Measurements from ENCODE around the gene GPHB5.
A peak's percentile ranks its signal among the peaks of the same experiment; 100 is the strongest.
"Not testable (repeated sequence)": the region's sequence is repeated elsewhere in the genome, so short reads cannot be mapped to it uniquely, and the experiment has no call there.

GPHB5 gene

DNA sequence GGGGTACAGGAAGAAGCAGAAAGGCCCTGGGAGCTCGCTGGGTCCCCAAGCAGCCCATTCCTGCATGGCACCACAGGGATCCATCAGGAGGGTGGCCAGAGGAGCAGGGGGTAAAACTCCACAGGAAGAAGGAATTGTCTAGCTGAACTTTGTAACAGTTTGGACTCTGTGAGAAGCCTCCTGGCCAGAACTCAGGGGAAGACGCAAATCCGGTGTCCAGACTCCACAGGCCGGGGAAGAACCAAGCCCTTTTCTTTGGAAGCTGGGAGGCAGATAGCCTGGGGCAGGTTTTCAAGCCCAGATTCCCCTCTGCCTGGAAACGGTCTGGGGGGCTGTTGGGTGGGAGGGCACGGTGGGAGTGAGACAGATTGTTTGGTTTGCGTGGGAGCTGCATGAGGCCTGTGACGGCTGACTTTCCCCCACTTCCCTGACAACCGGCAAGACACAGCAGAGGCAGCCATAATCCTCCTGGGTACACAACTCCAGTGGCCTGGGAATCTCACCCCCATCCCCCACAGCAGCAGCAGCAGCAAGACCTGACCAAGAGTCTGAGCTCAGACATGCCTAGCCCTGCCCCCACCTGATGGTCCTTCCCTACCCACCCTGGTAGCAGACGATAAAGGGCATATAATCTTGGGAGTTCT lies 16.7 kb downstream of the GPHB5 start:
- Mint-ChIP-seq H3K27ac (no peak overlapping the region), H3K4me3 (no peak overlapping the region), H3K4me1 (peaks cover 6% of the 10 kb centered on the region), H3K36me3 (no peaks in the 10 kb centered on the region), H3K9me3 (no peaks in the 10 kb centered on the region)
- DNase-seq (ENCODE audit: low spot score in 2 of 2) = no peak
- no peak for ATAC-seq

DNA sequence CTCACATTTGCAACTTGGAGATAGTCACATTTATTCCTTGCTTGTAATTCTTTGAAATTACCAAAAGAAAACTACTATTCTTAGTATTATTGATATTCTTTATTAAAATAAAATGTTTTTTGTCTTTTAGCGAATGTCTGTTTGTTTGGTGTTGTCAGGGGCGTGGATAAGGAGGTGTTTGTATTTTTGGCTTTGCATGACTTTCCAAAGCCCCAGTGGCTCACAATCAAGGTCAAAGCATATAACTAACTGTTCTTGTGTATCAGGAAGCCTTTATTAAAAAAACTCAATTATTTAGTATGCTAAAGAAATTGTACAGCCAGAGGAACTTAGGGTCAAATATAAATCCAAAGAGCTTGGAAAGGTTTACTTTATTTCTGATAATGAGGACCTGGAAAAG lies 17.9 kb downstream of the GPHB5 start:
- ATAC-seq = no peak
- no peak for DNase-seq (ENCODE audit: low spot score in 2 of 2)
- Mint-ChIP-seq H3K4me3 (no peak overlapping the region), H3K36me3 (peaks cover 6% of the 10 kb centered on the region), H3K9me3 (no peaks in the 10 kb centered on the region), H3K4me1 (peaks cover 7% of the 10 kb centered on the region), H3K27ac (no peak overlapping the region)

DNA sequence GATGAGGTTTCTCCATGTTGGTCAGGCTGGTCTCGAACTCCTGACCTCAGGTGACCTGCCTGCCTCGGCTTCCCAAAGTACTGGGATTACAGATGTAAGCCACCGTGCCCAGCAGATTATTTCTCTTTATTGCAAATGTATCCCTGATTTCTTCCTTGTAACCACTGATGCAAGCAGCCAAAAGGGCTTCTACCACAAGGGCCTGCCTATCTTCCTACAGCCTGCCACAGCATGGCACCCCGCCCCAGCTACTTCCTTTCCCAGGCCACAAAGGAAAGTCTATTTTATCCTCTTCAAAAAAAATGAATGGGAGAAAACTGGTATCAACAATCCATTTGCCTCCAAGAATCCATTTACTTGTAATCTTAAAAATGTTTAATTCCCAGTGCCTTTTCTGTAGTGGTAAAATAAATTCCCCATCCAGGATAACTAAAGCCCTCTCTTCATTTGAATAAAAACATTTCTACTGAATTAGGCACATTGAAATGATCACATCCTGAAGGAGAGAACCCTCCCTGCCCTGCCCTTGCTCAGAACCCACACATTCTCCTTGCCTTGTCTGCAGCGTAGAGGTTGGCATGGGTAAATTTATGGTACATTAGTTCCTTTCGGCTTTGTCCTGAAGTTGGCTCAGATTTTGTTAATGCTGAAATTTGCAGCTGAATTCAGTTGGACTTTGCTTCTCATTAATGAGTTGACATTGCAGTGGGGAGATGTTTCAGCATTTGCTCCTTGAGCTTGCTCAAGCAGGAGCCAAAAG lies 19.2 kb downstream of the GPHB5 start:
- DNase-seq (ENCODE audit: low spot score in 2 of 2) (no peak), ATAC-seq (no peak)
- Mint-ChIP-seq H3K4me1 (peaks cover 17% of the 10 kb centered on the region), H3K4me3 (no peak overlapping the region), H3K9me3 (no peaks in the 10 kb centered on the region), H3K36me3 (peaks cover 6% of the 10 kb centered on the region), H3K27ac (no peak overlapping the region)

DNA sequence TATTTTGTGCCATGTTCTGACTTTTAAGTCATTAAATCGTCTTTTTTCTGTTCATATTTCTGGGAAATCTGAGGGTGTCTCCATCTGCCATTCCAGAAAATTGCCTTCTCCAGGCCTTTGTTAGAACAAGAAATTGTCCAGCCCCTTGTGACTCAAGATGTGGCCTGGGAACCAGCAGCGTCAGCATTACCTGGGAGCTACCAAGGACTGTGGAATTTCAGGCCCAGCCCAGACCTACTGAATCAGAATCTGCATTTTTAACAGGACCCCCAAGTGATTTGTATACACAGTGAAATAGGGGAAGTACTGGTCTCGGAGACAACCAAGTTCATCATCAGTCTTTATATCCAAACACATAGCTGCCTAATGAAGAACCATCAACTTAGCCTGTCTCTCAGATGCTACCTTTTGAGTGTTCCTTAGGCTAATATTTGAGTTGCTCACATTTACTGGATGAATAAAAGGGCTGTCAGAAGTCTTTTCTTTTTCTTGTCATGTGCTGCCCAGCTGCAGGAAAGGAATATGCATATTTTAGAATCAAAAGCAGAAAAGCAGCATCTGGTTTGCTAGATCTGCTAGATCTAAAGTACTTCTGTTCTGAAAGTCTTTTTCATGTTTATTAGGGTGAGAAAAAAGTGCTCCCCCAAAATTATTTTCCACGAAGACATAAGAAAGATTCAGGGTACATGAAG lies 21.2 kb downstream of the GPHB5 start:
- no peak for DNase-seq (ENCODE audit: low spot score in 2 of 2)
- ATAC-seq = no peak

DNA sequence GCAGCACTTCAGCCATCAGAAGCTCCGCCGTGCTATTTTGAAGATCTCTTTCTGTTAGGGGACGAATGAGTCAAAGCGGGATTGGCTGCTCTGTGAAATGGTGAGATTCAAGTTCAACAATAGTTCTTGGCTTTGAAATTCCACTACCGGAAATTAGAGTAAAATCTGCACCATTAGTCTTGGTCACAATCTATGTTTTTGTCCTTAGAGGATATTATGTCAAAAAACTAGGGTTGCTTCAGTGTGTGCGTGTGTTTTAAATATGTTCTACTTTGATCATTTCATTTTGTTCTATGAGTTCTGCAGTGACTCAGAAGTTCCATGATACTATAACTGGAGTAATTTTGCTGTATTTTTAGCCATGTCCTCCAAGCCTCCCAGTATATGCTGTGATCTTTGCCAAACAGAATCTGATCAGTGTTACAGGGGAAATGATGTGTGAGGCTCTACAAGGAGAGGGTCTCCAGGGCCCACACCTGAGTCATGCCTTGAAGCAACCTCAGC lies 22.6 kb downstream of the GPHB5 start:
- peak in 1 of 2 donors; percentile 60 for DNase-seq (ENCODE audit: low spot score in 2 of 2)
- Mint-ChIP-seq H3K27ac (peak overlapping the region; percentile 43), H3K4me1 (peaks cover 13% of the 10 kb centered on the region), H3K9me3 (no peaks in the 10 kb centered on the region), H3K36me3 (peaks cover 6% of the 10 kb centered on the region), H3K4me3 (peak overlapping the region; percentile 60)
- peak; percentile 87 for ATAC-seq

More for the DNA sequence above, 21.2 kb downstream of the GPHB5 start:
- no peak overlapping the region for H3K4me3 Mint-ChIP-seq
- H3K4me1 Mint-ChIP-seq = peaks cover 17% of the 10 kb centered on the region
- H3K9me3 Mint-ChIP-seq = no peaks in the 10 kb centered on the region
- no peak overlapping the region for H3K27ac Mint-ChIP-seq
- peaks cover 6% of the 10 kb centered on the region for H3K36me3 Mint-ChIP-seq

DNA sequence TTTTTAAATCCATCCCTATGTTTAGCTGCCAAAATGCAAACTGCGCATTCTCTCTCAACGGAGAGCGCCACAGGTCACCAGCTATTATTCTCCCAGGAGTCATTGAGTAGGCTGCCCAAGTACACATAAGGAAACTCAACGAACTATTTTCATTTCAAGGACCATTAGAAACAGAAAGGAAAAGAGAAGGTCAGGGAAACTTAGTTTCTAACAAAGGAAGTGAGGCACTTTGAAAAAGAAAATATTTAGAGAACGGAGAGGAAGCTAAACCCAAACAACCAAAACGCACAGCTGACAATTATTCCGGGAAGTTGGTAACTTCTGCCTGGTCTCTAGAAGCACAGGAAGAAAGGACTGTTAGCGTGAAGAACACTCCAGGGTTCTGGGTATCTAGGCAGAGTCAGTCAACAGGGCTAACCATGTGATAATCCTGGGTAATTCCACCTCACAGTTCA lies 23.5 kb downstream of the GPHB5 start:
- ATAC-seq (no peak), DNase-seq (ENCODE audit: low spot score in 2 of 2) (no peak)
- Mint-ChIP-seq H3K36me3 (peaks cover 6% of the 10 kb centered on the region), H3K9me3 (no peaks in the 10 kb centered on the region), H3K27ac (peak overlapping the region; percentile 70), H3K4me3 (peak overlapping the region; percentile 60), H3K4me1 (peaks cover 11% of the 10 kb centered on the region)

DNA sequence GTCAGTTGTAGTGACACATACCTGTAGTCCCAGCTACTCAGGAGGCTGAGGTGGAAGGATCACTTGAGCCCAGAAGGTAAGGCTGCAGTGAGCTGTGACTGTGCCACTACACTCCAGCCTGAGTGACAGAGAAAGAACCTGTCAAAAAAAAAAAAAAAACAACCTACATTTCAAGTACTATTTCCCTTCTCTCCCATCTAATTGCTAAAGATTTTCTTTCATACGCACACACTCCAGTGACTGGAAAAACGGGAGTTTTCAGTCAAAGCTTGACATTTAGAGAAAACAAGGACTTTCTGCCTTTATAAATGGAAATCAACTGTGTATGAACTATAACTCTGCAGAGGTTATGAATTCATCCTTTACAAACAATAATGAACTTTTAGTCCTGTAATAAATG lies 25.9 kb downstream of the GPHB5 start:
- DNase-seq (ENCODE audit: low spot score in 2 of 2) (no peak), ATAC-seq (no peak)
- H3K27ac Mint-ChIP-seq = no peak overlapping the region
- H3K36me3 Mint-ChIP-seq = peaks cover 6% of the 10 kb centered on the region
- peaks cover 11% of the 10 kb centered on the region for H3K4me1 Mint-ChIP-seq
- H3K4me3 Mint-ChIP-seq = no peak overlapping the region
- no peaks in the 10 kb centered on the region for H3K9me3 Mint-ChIP-seq

DNA sequence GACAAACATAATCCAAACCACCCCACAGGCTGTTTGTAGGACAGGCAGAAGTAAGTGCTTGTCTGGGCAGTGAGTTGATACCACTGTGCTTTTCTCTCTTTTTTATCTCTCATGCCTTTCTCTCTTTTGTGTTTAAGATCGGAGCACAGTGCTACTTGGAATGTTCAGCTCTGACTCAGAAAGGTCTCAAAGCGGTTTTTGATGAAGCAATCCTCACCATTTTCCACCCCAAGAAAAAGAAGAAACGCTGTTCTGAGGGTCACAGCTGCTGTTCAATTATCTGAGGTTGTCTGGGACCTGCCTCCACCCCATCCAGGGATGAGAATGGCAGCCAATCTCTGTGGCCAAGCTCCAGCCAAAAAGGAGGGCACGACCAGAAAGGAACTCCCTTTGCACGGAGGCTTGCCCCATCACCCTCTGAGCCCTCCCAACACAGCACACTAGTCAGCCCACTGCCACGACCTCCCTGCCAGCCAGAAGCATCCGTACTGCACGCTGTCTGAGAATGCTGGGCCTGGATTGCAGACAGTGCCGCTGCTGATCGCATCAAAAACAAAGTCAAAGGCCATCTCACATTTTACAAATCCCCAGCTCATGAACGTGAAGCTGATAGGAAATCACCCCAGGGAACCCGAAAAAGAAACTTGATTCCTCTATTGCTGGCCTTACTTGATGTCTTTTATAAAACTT lies 27.8 kb downstream of the GPHB5 start:
- no peak for ATAC-seq
- Mint-ChIP-seq H3K4me3 (no peak overlapping the region), H3K36me3 (peaks cover under 1% of the 10 kb centered on the region), H3K27ac (no peak overlapping the region), H3K4me1 (peaks cover 10% of the 10 kb centered on the region), H3K9me3 (no peaks in the 10 kb centered on the region)
- no peak for DNase-seq (ENCODE audit: low spot score in 2 of 2)

DNA sequence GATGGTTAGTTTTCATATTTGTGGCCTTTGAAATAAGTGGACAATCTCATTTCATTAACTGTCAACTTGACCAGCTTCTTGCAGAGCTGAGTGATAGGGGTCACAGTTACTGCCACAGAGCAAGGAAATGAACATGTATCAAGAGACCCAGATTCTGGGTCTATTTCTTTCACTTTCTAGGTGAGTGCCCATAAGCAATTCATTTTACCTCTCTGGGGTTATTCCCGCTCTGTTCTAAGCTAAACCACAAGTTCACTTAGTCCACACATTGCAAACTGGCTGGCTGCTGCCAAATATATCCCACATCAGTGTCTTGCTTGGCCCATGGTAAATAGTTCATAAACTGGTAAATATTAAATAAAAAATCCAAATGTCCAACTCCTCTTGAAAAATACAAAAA lies 29.9 kb downstream of the GPHB5 start:
- Mint-ChIP-seq H3K4me1 (no peaks in the 10 kb centered on the region), H3K9me3 (no peaks in the 10 kb centered on the region), H3K36me3 (no peaks in the 10 kb centered on the region), H3K27ac (no peak overlapping the region), H3K4me3 (no peak overlapping the region)
- no peak for DNase-seq (ENCODE audit: low spot score in 2 of 2)
- ATAC-seq = peak; percentile 67

DNA sequence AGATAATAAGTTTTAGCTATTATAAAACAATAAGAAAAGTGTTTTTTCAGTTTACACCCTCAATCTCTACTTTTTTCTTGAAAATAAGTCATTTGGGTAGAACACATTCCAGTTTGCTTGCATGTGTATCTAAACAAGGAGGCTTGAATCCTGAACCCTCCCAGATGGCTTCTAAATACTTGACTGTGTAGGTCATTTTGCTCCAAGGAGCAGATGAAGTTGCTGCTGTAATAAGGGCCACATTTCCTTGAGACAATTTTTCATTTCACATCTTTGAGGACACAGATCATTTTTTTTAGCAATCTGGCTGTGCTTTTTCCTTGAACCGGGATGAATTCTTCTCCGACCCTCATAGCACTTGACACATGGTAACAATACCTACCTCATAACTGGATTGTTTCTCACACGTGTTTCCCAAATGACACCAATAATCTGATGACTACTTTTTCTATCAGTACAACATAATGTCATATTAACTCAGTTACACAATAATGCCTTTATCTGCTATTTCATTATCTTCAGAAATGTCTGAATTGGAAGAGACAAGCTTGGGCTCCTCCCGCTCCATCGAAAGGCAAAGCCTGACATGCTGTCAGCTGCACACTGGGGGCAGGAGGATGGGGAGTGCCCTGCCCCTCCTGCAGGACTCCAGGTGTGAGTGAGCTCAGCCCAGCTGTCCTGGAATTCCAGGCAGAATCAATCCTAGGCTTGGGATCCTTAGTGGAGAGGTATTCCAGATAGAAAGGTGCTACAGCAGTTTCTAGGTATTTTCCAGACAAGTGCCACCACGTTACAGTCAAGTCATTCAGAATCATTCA lies 30.9 kb downstream of the GPHB5 start:
- H3K4me3 Mint-ChIP-seq = no peak overlapping the region
- no peaks in the 10 kb centered on the region for H3K9me3 Mint-ChIP-seq
- H3K36me3 Mint-ChIP-seq = no peaks in the 10 kb centered on the region
- ATAC-seq (no peak), DNase-seq (ENCODE audit: low spot score in 2 of 2) (no peak)
- no peak overlapping the region for H3K27ac Mint-ChIP-seq
- no peaks in the 10 kb centered on the region for H3K4me1 Mint-ChIP-seq

DNA sequence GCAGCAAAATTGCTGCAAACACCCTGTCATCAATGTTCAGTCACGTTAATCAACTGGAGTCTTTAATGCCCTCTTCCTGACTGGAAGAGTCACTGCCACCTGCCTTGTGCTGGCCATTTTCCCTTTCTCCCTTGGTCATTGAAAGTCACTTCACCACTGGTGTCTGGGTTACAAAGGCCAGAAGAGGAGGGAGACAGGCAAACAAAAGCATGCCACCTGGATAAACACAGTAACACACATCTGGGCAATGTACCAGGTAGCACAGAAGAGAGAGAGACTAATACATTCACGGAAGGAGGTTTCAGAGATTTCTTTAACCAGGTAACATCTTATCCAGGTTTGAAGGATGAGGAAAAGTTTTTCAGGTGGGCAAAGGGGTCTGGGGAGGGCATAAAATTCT lies 32.7 kb downstream of the GPHB5 start:
- Mint-ChIP-seq H3K36me3 (no peaks in the 10 kb centered on the region), H3K4me1 (no peaks in the 10 kb centered on the region), H3K4me3 (no peak overlapping the region), H3K9me3 (no peaks in the 10 kb centered on the region), H3K27ac (no peak overlapping the region)
- no peak for DNase-seq (ENCODE audit: low spot score in 2 of 2)
- no peak for ATAC-seq

DNA sequence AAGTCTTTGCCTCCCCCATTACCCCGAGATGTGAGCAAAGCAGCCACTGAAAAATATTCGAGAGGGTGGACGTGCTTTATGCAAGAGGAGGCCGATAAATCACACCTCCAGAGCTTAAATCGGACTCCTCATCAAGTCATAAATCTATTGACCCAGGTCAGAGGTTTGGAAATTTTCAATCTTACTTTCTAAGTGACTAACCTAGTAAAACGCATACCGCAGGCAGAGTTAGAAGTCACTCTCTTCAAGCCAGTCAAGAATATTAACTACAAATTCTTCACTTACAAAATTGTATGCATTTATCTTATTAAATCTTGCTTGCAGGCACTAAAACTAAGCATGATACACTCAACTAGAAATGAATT lies 34.9 kb downstream of the GPHB5 start:
- Mint-ChIP-seq H3K36me3 (no peaks in the 10 kb centered on the region), H3K4me1 (no peaks in the 10 kb centered on the region)
- DNase-seq (ENCODE audit: low spot score in 2 of 2) = no peak

DNA sequence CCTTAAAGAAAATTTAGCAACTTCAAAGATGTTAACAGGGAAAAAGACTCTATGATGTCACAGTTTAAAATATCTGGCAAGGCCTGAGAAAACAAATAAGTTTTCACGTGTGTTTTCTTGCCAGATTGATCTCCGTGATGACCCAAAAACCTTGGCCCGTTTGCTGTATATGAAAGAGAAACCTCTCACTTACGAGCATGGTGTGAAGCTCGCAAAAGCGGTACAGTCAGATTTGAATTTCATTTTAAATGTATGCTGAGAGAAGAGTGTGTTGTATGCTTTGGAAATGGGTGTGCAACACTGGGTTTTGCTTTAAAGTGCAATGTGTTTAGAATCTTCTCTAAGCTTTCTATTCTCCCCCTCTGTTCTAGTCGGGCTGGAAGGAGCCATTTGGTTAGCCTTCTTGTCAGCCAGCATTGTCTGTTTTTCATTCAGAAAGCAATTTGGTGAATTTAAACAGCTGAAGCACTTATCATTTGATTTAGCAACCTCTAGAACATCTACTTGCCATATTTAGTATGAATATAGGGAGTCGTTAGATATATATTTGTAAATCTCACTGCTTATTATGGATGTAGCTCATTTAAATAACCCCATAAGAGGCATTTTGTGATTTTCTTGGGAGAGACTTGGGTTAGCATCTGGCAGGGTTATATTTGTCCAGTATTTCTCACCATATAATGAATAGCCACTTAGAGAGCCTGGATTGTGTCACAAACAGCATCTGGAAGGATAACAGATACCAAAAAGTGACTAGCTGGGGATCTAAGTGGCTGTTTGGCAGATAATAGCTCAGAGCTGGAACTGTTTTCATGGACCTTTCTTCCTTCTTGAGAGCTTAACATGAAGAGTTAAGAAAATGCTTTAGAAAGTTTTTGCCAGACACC lies 35.5 kb downstream of the GPHB5 start:
- Mint-ChIP-seq H3K36me3 (no peaks in the 10 kb centered on the region), H3K9me3 (no peaks in the 10 kb centered on the region), H3K27ac (no peak overlapping the region), H3K4me1 (no peaks in the 10 kb centered on the region), H3K4me3 (no peak overlapping the region)
- peak; percentile 95 for ATAC-seq
- peak in 1 of 2 donors; percentile 61 for DNase-seq (ENCODE audit: low spot score in 2 of 2)

More for the DNA sequence above, 34.9 kb downstream of the GPHB5 start:
- H3K4me3 Mint-ChIP-seq = no peak overlapping the region
- H3K9me3 Mint-ChIP-seq = no peaks in the 10 kb centered on the region
- no peak overlapping the region for H3K27ac Mint-ChIP-seq
- ATAC-seq = peak; percentile 82

DNA sequence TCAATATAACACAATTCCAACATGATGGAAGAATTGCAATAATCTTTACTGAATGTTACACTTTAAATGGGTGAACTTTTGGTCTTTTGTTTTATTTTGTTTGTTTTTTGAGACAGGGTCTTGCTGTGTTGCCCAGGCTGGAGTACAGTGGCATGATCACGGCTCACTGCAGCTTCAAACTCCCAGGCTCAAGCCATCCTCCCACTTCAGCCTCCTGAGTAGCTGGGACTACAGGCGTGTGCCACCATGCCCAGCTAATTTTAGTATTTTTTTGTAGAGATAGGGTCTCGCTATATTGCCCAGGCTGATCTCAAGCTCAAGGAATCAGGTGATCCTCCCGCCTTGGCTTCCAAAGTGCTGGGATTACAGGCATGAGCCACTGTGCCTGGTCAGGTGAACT lies 38.8 kb downstream of the GPHB5 start:
- not testable (repeated sequence) for H3K9me3 Mint-ChIP-seq; H3K36me3 Mint-ChIP-seq; DNase-seq (ENCODE audit: low spot score in 2 of 2); H3K4me1 Mint-ChIP-seq; H3K27ac Mint-ChIP-seq; H3K4me3 Mint-ChIP-seq; ATAC-seq

All from stimulated activated effector memory CD8-positive, alpha-beta T cell treated with anti-CD3 and anti-CD28 coated beads, Interleukin-12 subunit alpha, Interleukin-12 subunit beta, amount 100 ng/mL, for 72 hours (primary cell).